ENCODE measurements around the gene LIMD2. TPM values are rescaled to one million over a fixed set of nuclear protein-coding genes. Genes with fewer than 3 reads are reported as not detected.
"Not testable (repeated sequence)": the region's sequence is repeated elsewhere in the genome, so short reads cannot be mapped to it uniquely, and the experiment has no call there.

The LIMD2 gene
- 10 to 100 TPM; 10.4 to 18.8 (median 14.2) TPM for polyA plus RNA-seq

DNA sequence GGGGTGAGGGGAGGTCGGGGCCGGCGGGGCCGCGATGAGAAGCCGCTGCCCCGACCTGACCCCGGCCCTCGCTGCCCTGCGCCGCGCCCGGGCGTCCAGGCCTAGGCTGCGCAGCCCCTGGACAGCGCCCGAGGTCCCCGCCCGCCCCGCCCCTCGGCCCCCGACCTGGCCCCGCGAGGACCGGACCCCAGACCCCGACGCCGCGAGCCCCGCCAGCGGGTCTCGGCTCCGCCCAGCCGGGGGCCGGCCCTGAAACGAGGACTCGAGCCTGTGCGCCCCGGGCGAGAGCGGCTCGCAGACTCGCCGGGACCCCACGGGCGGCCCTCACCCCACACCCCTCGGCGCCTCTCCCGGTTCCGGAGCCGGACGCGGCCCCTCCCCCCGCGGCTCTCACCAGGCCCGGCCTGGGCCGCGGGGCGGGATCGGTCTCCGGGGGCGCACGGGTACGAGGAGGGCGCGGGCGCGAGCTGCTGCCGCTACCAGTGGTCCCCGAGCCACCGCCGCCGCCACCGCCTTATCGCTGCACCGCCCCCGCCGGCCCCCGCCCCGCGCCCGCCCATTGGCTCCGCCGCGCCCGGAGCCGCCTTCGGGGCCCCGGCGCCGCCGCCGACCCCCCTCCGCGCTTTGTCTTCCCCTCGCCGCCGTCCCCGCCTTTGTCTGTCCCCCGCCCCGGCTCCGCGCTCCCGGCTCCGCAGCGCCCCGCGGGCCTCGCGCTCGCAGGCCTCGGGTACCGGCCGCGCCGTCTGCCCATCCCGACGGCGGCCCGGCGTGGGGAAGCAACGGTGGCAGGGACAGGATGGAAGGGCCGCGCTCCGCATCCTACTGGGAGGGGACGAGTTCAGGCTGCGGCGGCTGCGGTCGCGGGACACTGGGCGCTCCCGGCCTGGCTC, at the start of gene LIMD2:
Gene LIMD2, minus strand, starts transcription at position 488 of the 890 bp plus-strand sequence. CDS start 827 bp downstream, outside the sequence.
- WGBS, 3 donors = 1% methylated on average over 47 to 122 of the region's 133 CpGs

DNA sequence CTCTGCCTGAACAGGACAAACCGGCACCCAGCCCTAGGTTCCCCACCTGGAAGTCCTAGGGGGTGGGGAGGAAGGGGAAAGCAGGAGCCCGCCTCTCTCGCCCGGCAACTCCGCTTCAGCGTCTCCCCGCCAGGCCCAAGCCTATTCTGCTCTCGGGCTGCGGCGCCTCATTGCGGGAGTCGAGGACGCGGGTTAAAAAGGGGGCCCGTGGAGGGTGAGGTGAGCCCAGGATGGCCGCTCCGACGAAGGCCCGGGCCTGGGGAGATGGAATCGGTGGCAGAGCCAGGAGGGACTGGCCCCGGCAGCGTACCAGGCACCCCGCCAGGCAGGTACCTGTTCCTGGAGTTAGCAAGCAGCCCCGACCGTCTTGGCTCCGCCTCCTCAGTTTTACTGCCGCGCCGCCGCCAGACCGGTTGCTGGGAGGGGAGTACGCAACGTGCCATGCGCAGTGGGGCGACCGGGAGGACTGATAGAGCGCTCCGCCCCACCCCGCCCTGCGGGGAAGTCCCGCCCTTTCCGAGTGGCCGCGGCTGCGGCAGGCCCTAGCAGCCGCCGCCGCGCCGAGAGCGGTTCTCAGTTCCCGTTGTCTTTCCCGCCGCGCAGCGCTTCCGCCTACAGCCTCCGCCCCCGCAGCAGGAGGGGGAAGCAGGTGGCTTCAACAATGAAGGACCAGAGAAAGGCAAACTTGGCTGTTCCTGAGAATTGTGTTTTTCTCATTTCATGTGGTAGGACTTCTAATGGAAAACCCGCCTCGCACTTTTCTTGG, 41.7 kb upstream of the LIMD2 start, which contains the start of gene STRADA:
Gene STRADA, minus strand, starts transcription at position 392 of the 766 bp plus-strand sequence. CDS start 13,430 bp downstream, outside the sequence.
- WGBS, 3 donors = 0 to 1% (median 0%) methylated on average over 58 to 61 of the region's 61 CpGs
- peak within 1 kb of the TSS; percentile 86 for H3K27ac ChIP-seq (ENCODE audit: low read depth, low read length)

More for the DNA sequence above, at the start of gene LIMD2:
- H3K27ac ChIP-seq (ENCODE audit: low read depth, low read length) = no peak within 1 kb of the TSS

DNA sequence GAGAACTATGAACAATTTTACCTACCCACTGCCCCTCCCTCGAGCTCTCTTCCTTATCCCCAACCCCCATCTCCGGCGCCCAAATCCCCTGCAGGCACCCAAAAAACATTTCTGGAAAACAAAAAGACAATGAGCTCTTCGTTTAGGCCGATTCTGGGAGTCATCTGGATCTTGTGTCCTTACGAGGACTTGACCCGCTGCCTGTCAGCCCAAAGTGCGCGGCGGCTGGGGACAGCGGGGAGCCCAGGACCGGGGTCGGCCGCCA, 41.1 kb upstream of the LIMD2 start:
- 0 to 1% (median 1%) methylated on average over 14 of the region's 14 CpGs for WGBS, 3 donors

GRCh38 chr17:63740464-63741142, 40.7 kb upstream of the LIMD2 start:
- H3K27ac ChIP-seq (ENCODE audit: low read depth, low read length) = peak overlapping the region; percentile 30
- WGBS, 3 donors = 25 to 39% (median 35%) methylated on average over 12 of the region's 12 CpGs

More for the DNA sequence above, 41.1 kb upstream of the LIMD2 start:
- peak overlapping the region; percentile 30 for H3K27ac ChIP-seq (ENCODE audit: low read depth, low read length)

- 92 to 96% (median 94%) methylated on average over 8 of the region's 8 CpGs for WGBS, 3 donors
- no peak overlapping the region for H3K27ac ChIP-seq (ENCODE audit: low read depth, low read length)
Observed at GRCh38 chr17:63735691-63736090, 35.8 kb upstream of the LIMD2 start.

DNA sequence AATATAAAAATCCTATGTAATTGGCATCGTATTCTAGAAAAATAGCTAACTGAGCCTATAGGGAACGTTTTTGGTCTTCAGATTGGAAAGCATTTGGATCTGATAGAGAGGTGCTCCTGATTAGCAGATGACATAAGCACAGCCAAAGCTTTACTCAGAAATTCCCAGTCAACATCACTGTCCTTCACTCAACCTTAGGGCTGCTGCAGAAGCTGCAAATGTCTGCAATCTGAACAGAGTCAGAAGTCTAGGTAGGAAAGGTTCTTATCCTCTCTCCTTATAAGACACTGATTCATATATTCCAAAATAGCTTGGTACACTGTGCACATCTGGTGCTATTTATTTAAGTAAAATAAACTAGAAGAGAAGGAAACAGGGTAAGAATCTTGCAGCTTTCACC, 22.5 kb upstream of the LIMD2 start:
- 68 to 86% (median 77%) methylated on average over 2 of the region's 2 CpGs for WGBS, 3 donors
- no peak overlapping the region for H3K27ac ChIP-seq (ENCODE audit: low read depth, low read length)

DNA sequence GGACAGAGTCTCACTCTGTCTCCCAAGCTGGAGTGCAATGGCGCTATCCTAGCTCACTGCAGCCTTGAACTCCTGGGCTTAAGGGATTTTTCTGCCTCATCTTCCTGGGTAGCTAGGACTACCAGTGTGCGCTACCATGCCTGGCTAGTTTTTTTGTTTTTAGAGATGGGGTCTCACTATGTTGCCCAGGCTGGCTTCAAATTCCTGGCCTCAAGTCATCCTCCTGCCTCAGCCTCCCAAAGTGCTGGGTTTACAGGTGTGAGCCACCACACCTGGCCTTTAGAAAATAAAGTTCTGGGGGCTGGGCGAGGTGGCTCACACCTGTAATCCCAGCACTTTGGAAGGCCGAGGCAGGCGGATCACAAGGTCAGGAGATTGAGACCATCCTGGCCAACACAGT, 20.3 kb upstream of the LIMD2 start:
- 95 to 98% (median 97%) methylated on average over 5 of the region's 5 CpGs for WGBS, 3 donors

GRCh38 chr17:63718988-63719387, 19.1 kb upstream of the LIMD2 start:
- no peak overlapping the region for H3K27ac ChIP-seq (ENCODE audit: low read depth, low read length)
- 74 to 83% (median 79%) methylated on average over 5 of the region's 5 CpGs for WGBS, 3 donors

More for the DNA sequence above, 20.3 kb upstream of the LIMD2 start:
- not testable (repeated sequence) for H3K27ac ChIP-seq (ENCODE audit: low read depth, low read length)

DNA sequence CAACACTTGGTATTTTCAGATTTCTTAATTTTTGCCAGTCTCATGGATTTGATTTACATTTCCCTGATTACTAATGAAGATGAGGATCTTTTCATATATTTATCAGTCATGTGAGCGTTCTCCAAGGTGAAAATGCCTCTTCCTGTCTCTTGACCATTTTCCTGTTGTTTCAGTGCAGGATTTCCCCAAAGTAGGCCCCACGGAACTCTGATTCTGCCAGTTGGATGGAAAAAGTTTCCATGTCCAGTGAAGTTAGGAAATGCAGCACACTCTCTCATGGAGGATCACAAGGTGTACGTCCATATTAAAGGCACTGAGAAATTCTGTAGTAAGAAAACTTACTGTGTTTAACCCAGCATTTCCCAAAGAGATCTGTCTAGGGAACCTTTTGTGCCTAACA, 16.5 kb upstream of the LIMD2 start:
- no peak overlapping the region for H3K27ac ChIP-seq (ENCODE audit: low read depth, low read length)
- WGBS, 3 donors = 72 to 86% (median 78%) methylated on average over 3 of the region's 3 CpGs

DNA sequence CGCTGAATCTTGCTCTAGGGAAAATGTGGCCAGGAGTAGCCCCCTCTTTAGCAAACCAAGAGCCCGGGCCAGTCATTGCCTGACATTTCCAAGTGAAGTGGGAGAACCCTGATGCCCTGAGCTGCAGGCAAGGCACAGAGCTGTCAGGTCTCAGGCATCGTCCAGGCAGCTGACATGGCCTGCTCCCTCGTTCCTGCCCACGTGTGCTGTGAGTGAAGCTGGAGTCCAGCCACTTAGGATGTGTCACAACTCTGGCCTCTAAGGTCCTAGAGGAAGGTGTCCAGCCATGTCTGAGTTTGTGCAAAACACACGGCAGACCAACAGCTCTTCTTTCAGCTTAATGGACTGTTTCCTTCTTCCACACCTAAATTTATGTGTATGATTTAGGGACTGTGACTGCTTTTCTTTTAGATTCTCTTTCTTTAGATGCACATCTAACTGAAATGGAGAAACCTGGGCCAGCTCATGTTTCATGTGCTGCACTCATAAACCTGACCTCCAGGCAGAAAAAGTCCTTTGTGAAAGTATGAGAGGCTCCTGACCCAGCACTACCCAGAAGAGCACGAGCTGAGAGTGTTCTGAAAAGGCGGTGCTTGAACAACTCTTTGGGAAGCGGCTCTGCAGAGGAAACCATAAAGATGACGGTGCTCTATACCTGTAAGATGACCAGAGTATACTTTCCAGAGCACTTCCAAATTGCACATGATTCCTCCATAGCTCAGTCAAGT, 14.8 kb upstream of the LIMD2 start:
- no peak overlapping the region for H3K27ac ChIP-seq (ENCODE audit: low read depth, low read length)
- 76 to 82% (median 81%) methylated on average over 10 of the region's 10 CpGs for WGBS, 3 donors

DNA sequence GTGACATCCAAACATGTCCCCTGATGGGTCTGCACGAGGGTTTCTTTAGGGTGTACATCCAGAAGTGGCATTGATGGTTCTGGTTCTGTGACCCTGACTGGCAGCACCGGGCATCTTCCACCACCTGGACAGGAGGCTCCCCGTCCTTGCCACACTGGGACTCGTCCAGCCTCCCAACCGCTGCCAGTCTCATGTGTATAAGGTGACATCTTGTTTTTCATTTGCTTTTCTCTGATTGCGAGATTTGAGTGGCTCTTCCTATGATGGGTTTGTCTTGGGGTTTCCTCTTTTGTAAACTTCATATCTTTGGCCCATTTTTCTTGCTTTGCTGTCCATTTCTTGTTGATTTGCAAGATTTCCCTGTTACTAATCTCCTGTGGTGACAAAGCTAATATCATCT, 9.2 kb upstream of the LIMD2 start:
- H3K27ac ChIP-seq (ENCODE audit: low read depth, low read length) = no peak overlapping the region
- WGBS, 3 donors = 87 to 95% (median 89%) methylated on average over 6 of the region's 6 CpGs

GRCh38 chr17:63707151-63707550, 7.2 kb upstream of the LIMD2 start:
- H3K27ac ChIP-seq (ENCODE audit: low read depth, low read length) = no peak overlapping the region
- WGBS, 3 donors = 88 to 92% (median 91%) methylated on average over 11 of the region's 11 CpGs

GRCh38 chr17:63706336-63707082, 6.6 kb upstream of the LIMD2 start:
- WGBS, 3 donors = 70 to 81% (median 75%) methylated on average over 7 of the region's 7 CpGs
- H3K27ac ChIP-seq (ENCODE audit: low read depth, low read length) = no peak overlapping the region

- H3K27ac ChIP-seq (ENCODE audit: low read depth, low read length) = no peak overlapping the region
- 30 to 59% (median 48%) methylated on average over 3 of the region's 3 CpGs for WGBS, 3 donors
Observed at GRCh38 chr17:63705657-63706056, 5.7 kb upstream of the LIMD2 start.

DNA sequence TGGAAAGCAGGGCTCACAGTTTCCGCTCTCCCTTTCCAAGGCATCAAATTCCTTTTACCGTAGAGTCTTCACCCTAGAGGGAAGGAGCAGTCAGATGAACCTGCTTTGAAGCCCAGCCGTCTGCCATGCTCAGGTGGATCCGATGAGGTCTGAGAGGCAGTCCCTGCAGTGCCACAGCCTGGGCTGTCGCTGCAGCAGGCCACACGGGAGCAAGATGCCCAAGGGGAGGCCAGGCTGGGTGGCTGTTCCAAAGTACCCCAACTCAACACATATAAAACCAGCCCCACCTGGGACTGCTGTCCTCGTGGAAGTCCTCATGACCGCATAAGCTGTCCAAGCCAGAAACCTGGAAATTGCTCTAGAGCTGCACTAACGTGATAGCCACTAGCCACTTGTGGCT, 4.9 kb upstream of the LIMD2 start:
- no peak overlapping the region for H3K27ac ChIP-seq (ENCODE audit: low read depth, low read length)
- WGBS, 3 donors = 88 to 92% (median 90%) methylated on average over 9 of the region's 9 CpGs

- 89 to 91% (median 90%) methylated on average over 11 of the region's 11 CpGs for WGBS, 3 donors
- no peak overlapping the region for H3K27ac ChIP-seq (ENCODE audit: low read depth, low read length)
Observed at GRCh38 chr17:63704259-63704576, 4.3 kb upstream of the LIMD2 start.

GRCh38 chr17:63703556-63704258, 3.8 kb upstream of the LIMD2 start:
- no peak overlapping the region for H3K27ac ChIP-seq (ENCODE audit: low read depth, low read length)
- 86 to 93% (median 92%) methylated on average over 15 to 16 of the region's 16 CpGs for WGBS, 3 donors
